Cerebellar nuclear complex (tissue), 1 donor: ENCODE results near the gene XPOT.

ENCODE experiments used
- DNase-seq, 2 experiments: peaks; one replicate each; lab custom pipeline; 2025; lab: John Stamatoyannopoulos, UW

Gene XPOT

DNA sequence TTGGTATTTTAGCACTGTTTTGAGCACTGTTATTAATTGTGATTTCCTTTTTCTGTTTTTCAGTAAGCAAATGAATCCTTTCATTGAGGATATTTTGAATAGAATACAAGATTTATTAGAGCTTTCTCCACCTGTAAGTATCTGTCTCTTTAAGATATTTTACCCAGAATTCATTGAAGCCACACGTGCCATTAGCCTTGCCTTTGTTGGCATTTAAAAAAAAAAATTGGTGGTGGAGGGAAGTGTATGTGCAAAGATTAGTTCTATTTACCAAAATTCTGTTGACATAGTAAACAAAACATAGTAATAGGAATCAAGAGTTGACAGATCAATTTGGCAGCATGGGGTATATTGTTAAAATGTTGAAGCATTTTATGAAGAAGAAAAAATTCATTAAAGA is 23.8 kb downstream of the XPOT start:
- no peak for DNase-seq

DNA sequence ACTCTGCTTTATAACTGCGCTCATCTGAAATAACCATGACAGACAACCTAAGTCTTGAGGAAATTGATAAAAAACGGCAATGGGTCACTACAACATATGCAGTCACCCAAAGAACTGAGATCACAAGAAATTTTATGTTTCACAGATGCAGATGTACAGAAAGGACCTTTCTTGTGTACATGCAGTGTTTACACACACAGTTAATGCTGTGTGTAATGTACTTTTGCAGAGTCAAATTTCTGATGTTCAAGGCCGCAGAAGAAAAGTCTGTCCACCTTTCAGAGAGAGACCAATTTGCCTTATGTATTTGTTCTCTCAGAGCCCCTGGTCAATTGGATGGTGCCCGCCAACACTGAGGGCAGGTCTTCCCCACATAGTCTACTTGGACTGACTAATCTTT is 24.8 kb downstream of the XPOT start:
- no peak for DNase-seq

DNA sequence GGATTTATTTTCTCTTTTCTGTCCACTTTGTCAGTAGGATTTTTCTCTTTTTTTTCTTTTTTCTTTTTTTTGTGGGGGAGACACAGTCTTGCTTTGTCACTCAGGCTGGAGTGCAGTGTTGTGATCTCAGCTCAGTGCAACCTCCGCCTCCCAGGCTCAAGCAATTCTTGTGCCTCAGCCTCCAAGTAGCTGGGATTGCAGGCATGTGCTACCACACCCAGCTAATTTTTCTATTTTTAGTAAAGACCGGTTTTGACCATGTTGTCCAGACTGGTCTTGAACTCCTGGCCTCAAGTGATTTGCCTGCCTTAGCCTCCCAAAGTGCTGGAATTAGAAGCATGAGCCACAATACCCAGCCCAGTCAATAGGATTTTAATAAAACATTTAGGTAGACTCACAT is 26.7 kb downstream of the XPOT start:
- DNase-seq = no peak

DNA sequence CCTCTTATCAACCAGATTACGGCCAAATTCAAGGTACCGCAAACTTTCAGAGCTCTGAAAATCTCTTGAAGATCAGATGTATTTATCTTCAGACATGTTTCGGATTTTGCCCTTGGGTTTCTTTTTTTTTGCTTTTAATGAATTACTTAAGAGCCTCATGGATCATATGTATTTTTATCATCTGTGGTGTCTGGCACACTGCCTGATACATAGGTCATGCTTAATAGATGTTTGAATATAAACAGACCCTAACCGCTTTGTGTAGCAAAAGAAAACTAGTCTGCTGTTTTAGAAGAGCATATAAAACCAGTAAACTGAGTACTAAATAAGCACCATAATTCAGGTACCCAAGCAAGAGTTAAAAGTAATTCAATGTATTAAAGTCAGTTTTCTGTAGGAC is 27.6 kb downstream of the XPOT start:
- DNase-seq = no peak

DNA sequence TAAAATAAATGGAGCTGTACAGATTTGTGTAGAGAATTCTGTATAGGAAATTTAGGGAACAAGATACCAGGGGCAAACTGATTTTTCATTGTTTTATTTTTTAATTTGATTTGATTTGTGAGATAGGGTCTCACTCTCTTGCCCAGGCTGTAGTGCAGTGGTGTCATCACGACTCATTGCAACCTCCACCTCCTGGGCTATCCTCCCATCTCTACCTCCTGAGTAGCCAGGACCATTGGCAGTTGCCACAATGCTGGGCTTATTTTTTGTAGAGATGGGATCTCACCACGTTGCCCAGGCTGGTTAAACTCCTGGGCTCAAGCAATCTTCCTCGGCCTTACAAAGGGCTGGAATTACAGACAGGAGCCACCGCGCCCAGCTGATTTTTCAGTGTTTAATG is 29.7 kb downstream of the XPOT start:
- DNase-seq = no peak

DNA sequence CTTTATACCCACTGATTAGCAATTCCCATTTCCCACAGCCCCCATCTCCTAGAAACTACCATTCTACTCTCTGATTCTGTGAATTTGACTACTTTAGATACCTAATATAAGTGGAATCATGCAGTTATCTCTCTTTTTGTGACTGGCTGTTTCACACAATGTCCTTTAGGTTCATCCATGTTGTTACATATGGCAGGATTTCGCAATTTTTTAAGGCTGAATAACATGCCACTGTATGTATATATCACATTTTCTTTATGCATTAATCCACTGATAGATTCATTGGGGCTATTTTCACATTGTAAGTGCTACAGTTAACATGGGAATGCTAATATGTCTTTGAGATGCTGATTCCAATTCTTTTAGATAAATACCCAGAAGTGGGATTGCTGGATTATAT is 35.9 kb downstream of the XPOT start:
- no peak for DNase-seq

DNA sequence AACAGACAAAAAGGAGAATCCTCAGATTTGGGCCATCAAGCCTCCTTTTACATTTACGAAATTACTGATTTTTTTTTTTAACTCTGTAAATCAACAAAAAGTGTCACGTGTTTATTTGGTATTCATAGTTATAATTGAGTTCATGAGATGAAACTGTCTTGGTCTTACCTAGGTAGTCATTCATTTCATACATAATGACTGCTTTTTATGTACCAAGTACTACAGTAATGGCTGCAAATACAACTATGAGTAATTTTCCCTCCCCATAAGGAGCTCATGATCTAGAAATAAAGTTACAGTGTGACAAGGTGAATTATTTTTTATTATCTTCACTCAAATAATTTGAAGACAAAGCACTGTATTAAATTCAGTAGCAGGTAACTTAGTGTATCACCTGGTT is 41.3 kb downstream of the XPOT start:
- DNase-seq = no peak

DNA sequence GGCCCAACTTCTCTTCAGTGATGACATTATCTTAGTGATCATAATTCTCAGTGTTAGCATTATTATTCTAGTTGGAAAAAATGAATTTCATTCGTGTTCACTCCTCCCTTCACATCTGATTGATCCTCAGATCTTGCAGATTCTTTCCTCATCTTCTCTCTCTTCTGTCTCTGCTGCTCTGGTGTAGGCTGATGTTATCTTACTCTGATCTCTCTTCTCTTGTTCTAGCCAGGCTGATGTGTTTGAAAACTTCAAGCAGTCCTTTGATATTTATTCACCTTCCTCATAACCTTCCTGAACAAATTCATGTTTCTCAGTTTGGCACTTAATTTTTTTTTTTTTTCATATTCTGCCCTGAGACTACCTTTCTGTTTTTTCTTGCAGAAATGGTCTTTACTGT is 42.1 kb downstream of the XPOT start:
- no peak for DNase-seq

DNA sequence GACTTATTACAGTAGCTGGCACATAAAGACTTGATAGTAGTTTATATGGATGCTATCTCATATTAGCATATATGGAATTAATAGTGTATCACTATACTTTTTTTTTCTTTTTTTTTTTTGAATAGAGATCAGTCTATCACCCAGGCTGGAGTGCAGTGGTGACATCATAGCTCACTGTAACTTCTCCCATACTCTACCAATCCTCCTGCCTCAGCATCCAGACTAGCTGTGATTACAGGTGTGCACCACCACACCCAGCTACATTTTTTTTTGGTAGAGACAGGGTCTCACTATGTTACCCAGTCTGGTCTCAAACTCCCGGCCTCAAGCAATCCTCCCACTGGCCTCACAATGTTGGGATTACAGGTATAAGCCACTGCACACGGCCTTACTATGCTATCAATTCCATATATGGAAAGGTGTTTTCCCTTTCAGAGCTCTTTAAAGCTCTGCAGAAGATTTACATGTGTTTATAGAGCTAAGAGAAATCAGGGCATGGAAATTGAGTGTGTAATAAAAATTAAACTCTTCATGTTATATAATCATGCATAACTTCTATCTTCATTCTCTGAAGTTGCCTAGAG is 46.0 kb downstream of the XPOT start:
- no peak for DNase-seq

DNA sequence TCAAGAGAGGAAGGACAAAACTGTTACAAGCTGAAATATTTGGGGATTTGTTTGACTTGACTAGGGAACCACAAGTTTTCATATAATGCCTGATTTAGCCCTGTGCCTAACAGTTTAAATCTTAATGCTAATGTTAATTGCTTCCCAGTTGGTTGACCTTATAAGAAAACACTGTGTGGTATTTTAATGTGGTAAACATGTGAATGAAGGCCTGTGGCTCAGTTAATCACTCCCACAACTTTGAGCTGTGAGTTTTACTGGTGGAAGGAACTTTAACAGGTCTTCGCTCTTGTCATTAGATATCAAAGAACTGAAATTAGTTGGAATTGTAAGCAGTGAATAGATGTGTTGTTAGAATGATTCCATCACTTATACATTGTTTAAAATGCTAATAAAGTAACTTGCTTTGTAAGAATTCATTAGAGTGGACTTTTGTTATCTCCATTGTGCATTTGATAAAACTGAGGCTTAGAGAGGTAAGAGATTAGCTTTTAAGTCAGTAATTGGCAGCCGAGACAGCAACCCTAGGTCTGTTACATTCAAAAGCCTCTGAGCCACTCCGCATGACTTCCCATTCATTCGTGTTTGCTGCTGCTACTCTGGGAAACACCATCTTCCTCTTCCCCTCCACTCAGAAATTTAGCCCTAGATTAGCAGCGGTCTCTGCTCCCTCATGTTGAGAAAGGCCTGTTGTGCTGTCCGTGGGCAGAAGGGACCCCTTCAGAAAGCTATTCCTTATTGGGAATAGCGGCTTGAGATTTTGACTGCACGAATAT is 46.7 kb downstream of the XPOT start:
- no peak for DNase-seq

DNA sequence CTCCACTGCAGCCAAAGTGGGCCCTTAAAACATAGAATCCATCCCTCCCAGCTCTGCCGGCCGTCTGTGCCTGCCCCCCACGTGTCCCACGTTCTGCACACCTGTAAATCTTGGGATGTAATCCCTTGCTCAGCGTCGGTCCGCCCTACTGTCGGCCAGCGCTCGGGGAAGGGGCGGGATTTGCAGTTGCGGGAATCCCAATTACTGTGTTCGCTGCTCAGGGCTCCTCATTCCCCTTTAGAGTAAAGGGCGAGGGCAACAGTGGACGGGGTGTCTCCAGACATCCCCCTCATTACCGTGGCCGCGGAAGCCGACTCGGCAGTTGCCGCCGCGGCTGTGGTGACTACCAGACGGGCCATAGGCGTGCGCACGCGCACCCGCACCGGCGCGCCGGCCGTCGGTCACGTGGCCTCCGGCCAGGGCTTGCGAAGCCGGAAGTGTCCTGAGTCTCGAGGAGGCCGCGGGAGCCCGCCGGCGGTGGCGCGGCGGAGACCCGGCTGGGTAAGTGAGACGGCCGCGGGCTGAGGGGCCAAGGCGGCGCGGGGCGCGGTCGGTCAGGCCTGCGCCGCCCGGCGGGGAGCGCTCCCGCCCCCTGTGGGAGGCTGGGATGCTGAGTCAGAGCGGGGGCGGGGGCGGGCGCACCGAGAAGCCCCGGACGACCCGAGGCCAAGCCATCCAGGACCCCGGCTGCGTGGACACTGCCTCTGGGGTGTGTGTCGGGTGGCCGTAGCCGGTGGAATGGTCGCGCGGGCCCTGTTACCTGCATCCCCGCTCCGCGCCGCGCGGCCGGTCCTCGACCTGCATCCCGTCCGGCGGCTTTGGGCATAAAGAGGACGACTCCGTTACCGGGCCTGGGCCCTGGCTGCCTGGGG is 47.7 kb downstream of the XPOT start, which contains the start of gene TBK1:
Gene TBK1, plus strand, starts transcription at position 434 of the 872 bp plus-strand sequence. CDS start 3,751 bp downstream, outside the sequence.
- DNase-seq = peak in 1 of 2 experiments; percentile 49

DNA sequence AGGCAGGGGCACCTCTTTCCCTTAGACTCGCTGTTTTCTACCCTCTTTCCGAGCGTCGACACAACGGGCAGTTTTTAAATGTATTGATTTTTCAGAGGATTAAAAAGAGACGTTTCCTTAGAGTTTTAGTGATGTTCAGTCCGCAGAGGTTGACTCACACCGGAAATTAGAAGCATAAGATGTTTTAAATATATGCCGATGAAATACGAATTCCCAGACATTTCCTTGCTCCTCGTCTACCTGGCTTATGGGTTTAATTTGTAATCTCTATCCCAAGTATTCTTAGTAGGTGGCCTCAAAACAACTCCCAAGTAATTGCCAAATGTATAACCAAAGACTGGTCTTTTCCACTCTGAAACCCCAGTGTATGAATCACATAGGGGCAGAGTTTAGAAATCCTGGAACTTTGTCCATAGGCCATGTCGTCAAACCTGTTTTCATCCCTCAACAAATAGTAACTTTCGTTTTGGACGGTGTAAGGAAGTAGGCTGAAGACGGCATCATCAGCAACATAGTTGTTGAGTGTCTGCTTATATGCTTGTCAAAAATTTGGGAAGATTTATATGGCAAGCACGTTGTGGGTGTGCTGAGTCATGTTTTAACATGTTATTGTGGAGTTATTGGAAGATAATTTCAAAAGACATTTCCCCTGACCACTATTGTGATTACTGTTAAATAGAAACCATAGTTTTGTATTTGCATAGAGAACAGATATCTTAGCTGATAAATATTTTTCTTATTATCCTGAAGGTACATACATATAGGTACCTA is 48.6 kb downstream of the XPOT start:
- DNase-seq = no peak

DNA sequence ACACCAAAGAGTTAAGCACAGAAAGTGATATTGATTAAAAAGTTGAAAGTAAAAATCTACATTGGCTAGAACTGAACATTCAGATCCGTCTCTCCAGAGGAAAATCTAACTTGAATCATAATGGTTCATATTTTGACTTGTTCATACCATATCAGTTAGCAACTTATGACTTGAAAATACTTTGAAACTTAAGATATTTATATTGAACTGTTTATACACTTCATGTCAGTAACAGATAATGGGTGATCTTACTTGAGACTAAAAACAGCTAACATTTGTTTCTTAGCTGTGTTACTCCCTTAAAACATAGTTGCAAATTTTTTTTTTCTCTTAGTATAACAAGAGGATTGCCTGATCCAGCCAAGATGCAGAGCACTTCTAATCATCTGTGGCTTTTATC is 51.3 kb downstream of the XPOT start:
- DNase-seq = no peak

DNA sequence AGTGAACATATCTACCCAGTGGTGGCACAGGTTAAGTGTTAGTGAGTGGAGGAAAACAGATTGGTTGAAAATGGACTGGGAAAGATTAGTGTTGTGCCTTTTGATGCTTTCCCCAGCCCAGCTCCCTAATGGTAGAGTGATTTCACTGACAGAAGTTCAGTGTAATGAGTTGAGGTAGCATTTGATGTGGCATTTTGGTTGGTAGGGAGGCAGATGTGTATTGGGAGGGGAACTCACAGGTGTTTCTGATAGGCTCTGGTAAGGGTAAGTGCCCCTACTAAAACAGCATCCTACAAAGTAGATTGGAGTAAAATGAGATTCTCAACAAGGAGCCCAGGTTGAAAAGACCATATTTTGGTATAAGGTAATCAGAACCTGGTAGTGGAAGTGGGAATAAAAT is 51.9 kb downstream of the XPOT start:
- no peak for DNase-seq

DNA sequence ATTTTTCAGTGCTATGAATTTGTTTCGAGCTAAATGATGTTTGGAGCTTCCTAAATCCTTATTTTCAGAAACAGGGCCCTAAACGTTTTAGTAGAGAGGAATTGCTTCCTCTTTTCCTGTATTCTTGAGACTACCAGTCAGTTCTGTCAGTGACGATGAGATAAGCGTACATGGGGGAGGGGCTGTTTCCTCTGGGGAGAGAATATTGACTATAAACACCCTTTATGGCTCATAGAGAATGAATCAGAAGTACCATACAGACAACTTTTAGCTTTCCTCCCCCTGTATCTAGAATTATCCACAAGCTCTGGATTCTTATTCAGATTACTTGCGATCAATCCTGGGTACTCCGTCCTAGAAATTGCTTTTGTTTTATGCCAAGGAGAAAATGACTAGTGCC is 52.8 kb downstream of the XPOT start:
- no peak for DNase-seq

DNA sequence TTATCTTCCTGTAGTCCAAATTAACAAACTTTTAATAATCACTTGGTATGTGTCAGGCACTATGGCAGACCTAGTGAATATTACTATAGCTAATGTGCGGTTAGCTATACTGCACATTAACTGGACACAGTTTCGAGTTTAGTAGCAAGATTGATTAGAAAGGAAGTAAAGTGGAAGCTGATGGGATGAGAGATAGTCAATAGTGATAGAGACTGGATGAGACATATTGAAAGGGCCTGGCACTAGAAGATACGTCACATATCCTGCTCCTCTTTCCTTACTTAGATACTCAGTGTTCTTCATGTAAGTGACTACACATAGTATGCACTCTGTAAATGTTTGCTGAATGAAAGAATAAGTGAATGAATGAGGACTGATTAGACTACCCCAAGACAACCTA is 53.3 kb downstream of the XPOT start:
- DNase-seq = no peak

DNA sequence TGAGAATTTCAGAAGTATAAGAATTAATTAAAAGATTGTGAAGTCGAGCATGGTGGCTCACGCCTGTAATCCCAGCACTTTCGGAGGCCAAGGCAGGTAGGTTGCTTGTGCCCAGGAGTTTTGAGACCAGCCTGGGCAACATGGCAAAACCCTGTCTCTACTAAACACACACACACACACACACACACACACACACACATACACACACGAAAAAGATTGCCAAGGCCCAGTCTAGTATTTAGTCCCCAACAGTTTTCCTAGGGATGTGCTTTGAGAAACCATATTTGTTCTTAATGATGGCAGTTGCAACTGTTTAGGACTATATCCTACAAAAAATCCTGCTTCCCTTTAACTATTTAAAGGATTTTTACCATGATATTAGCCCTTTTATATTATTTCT is 53.7 kb downstream of the XPOT start:
- no peak for DNase-seq

DNA sequence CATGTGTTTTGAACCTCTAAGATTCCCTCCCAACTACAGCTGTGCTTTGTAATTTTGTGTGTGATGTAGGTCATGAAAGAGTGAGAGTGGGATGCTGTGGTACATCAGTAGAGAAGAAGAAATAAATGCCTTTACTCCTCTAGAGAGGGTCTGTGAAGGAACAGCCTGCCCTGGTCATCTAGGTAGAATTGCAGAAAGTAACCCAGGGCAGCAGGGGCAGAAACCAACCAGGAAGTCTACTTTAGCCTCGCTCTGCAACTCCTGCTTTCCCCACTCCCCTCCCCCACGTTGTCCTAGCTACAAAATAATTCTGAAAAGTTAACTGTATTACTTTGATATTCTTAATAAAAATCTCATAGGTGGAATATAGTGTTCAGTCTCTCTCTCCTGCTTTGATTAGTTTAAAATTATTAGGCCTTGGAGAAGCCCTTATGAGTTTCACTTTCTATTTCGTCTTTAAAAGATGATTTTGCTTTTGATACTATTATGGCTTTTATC is 55.3 kb downstream of the XPOT start:
- no peak for DNase-seq

DNA sequence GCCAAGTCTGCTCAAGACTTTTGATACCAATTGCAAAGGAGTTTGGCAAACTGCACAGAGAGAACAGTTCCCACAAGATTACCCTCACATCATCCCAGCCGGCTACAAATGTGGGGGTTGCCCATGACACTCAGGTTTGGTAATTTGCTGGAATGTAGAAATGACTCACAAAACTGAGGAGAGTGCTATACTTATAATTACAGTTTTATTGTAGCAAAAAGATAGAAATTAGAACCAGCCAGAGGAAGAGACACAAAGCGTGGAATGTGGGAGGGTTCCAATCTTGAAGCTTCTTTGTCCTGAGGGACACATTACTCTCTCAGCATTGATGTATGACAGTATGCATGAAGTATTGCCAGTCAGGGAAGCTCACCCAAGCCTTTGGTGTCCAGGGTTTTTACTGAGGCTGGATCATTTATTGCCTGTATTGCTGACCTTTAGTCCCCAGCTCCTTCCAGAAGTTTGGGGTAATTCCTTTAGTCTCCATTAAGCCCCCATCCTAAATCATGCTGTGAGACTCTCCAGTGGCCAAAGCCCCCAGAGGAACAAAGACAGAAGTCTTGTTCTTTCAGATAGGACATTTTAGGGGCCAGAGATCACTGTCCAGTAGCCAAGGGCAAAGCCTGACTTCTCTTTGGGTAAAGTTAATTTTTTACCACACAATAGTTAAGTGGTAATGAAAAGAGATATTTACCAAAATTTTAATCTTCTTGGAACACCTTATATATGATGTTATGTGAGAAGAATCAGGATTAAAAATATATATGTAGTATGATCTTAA is 57.6 kb downstream of the XPOT start:
- no peak for DNase-seq

DNA sequence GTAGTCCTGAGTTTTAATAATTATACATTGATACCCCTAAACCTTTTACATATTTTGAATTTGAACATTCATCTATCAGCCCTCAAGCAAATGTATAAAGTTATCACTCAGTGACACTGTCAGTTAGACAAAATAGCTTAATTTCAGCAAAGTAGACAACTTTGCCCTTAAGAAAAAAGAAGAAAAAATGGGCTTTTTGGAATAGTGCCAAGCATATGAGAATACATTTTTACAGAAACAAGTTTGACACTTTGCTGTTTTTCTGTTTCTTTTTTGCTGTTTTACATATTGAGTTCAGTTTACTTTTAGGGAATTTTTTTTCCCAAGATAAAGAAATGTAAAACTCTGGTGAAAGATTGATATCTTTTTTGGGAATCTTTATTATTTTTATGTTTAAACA is 62.0 kb downstream of the XPOT start:
- no peak for DNase-seq

DNA sequence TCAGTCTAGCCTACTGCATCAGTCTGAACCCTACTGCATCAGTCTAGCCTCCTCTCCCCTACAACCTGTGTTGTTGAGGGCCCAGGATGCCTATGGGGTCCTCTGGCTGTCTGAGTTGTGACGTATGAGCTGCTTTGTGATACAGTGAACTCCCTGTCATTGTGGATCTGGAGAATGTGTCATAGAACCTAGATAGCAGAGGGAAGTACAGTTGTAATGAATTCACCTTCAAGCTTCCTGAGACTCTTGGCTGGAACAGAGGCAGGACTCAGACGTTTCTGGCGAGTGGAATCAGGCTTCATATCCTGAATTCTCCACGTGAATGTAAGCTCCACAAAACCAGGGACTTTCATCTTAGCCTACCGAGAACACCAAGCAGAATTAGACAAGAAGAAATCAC is 64.8 kb downstream of the XPOT start:
- DNase-seq = no peak
